AG04450 (cell line): ENCODE data around the gene DENR. TPM values are rescaled to one million over a fixed set of nuclear protein-coding genes. Genes with fewer than 3 reads are reported as not detected.

Source experiments
- CTCF ChIA-PET: fragments of 300-600, 350-600 bp; formaldehyde crosslinking; extraction: SDS; loops from one replicate; lab custom pipeline; 2022; ENCODE audit warnings: antibody characterized with exemption, inconsistent platforms; lab: Charles Lee
- POLR2A ChIA-PET: fragments of 350-600 bp; formaldehyde crosslinking; extraction: SDS; loops from one replicate; lab custom pipeline; 2021; ENCODE audit warnings: antibody characterized with exemption, inconsistent platforms; lab: Yijun Ruan, JAX
- DNase-seq: peaks from one replicate; pipeline ENCODE4 v3.0.0-alpha.2; 2011; ENCODE audit warnings: low read depth, low spot score
- H3K27ac ChIP-seq: one replicate; pipeline ENCODE4 v1.5.1; 2012; ENCODE audit warnings: low read depth, low read length, control low read depth
- H3K27me3 ChIP-seq: one replicate; pipeline ENCODE4 v1.6.0; 2012; ENCODE audit warnings: low read length; ENCODE audit not compliant: control insufficient read depth, insufficient read depth
- H3K4me3 ChIP-seq: 2 replicates; pipeline ENCODE4 v1.5.1; 2011; ENCODE audit warnings: mild to moderate bottlenecking, low read depth, low read length, control low read depth
- H3K9me3 ChIP-seq: 2 replicates; pipeline ENCODE4 v1.5.1; 2012; ENCODE audit warnings: low read length; ENCODE audit not compliant: control insufficient read depth, insufficient read depth
- CTCF ChIP-seq: IDR thresholded peaks from 2 replicates; pipeline ENCODE4 v1.5.1; 2011; ENCODE audit warnings: low read depth, low read length, control low read depth, inconsistent platforms
- polyA plus RNA-seq: library from polyadenylated mRNA; depleted of rRNA; stranded (reverse); fragments of >200 nt; gene quantifications from 2 replicates; pipeline ENCODE4 v1.2.3, GENCODE V29; 2011; rRNA removed
- small RNA-seq: library from RNA; depleted of rRNA; stranded (forward); fragments of <200 nt; gene quantifications from one replicate; pipeline ENCODE3, GENCODE V24; 2012; ENCODE audit warnings: low read depth; ENCODE audit not compliant: insufficient read length

DENR gene
- polyA plus RNA-seq, 1 experiment: 47.8 TPM

GRCh38 chr12:122813310-122813713, 60.7 kb downstream of the DENR start:
- POLR2A ChIA-PET: no interaction called here
- TF ChIP-seq CTCF: no peak
- H3K27ac ChIP-seq: no peak overlapping the region
- no peak for DNase-seq
- H3K9me3 ChIP-seq: no peaks in the 10 kb centered on the region
- no peaks in the 10 kb centered on the region for H3K27me3 ChIP-seq
- H3K4me3 ChIP-seq: no peak overlapping the region
- CTCF ChIA-PET: interaction anchor here (1.6 kb wide), 1 partner anchor 20 kb away, joined by 9 read pairs; no protein-coding TSS in a partner anchor

DNA sequence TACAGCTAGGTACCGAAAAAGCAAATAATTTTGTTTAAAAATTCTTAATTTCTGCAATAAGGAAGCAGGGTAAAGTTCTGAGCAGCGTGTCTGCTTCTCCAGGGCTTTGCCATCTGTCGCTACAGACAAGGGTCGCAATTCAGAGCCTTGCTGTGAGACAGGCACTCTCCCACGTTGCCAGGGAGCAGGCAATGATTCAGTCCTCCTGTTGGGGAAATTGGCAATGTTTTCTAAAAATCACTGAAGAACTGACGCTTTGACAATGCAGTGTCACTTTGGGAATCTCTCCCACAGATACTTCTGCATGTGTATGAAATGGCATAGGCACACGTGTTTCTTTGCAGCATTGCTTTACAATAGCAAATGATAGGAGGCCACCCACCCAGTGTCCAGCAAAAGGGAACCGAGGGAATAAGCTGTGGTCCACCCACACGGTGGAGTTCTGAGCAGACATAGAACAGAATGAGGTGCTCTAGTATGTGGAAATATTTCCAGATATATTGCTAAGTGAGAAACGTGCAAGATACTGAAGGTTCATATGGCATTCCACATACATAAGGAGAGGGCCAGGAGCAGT, 66.7 kb downstream of the DENR start:
- Histone ChIP-seq H3K4me3 (no peak overlapping the region), H3K9me3 (no peaks in the 10 kb centered on the region), H3K27ac (no peak overlapping the region), H3K27me3 (no peaks in the 10 kb centered on the region)
- POLR2A ChIA-PET: no interaction called here
- DNase-seq: no peak
- TF ChIP-seq CTCF: no peak
- CTCF ChIA-PET: interaction anchor here (1.3 to 2.2 kb wide), 2 partner anchors 13 to 25 kb away, joined by 5 to 13 read pairs; no protein-coding TSS in a partner anchor

GRCh38 chr12:122820138-122820537, 67.5 kb downstream of the DENR start:
- no peaks in the 10 kb centered on the region for H3K27me3 ChIP-seq
- no peak for DNase-seq
- no peak overlapping the region for H3K27ac ChIP-seq
- no peaks in the 10 kb centered on the region for H3K9me3 ChIP-seq
- CTCF ChIA-PET: no interaction called here
- TF ChIP-seq CTCF: no peak
- no peak overlapping the region for H3K4me3 ChIP-seq
- POLR2A ChIA-PET: interaction anchor here (0.6 kb wide), 1 partner anchor 97 kb away, joined by 5 read pairs; no protein-coding TSS in a partner anchor

Small RNA genes lying within 50 kb of the gene (small RNA-seq; reads per million reads assigned to genes)
- gene AC026333.2 (not detected), gene RF00019 (not detected)

Other genes starting within 250 kb of the DENR start
- 29.4 and 45.9 TPM in 2 replicates for gene RSRC2, start 225.9 kb upstream of the DENR start, polyA plus RNA-seq
- 6.1 and 10.0 TPM in 2 replicates for gene KNTC1, start 225.6 kb upstream of the DENR start, polyA plus RNA-seq
- gene HCAR2, start 49.5 kb upstream of the DENR start, polyA plus RNA-seq: not detected in 2 replicates
- not detected in 2 replicates for gene HCAR3, start 36.0 kb upstream of the DENR start, polyA plus RNA-seq
- gene HCAR1, start 22.0 kb upstream of the DENR start, polyA plus RNA-seq: 0.02 and 0.05 TPM in 2 replicates
- gene CCDC62, start 21.7 kb downstream of the DENR start, polyA plus RNA-seq: 0.06 and 0.10 TPM in 2 replicates
- 7.2 and 10.7 TPM in 2 replicates for gene HIP1R, start 82.6 kb downstream of the DENR start, polyA plus RNA-seq
- 23.9 and 24.5 TPM in 2 replicates for gene VPS37B, start 143.3 kb downstream of the DENR start, polyA plus RNA-seq
- 3.4 and 5.0 TPM in 2 replicates for gene ABCB9, start 213.6 kb downstream of the DENR start, polyA plus RNA-seq
- 6.1 and 8.9 TPM in 2 replicates for gene OGFOD2, start 222.4 kb downstream of the DENR start, polyA plus RNA-seq
- 185 and 209 TPM in 2 replicates for gene ARL6IP4, start 227.9 kb downstream of the DENR start, polyA plus RNA-seq